ENCODE results near the gene VTA1.
"Not testable (repeated sequence)": the region's sequence is repeated elsewhere in the genome, so short reads cannot be mapped to it uniquely, and the experiment has no call there.

VTA1 gene

DNA sequence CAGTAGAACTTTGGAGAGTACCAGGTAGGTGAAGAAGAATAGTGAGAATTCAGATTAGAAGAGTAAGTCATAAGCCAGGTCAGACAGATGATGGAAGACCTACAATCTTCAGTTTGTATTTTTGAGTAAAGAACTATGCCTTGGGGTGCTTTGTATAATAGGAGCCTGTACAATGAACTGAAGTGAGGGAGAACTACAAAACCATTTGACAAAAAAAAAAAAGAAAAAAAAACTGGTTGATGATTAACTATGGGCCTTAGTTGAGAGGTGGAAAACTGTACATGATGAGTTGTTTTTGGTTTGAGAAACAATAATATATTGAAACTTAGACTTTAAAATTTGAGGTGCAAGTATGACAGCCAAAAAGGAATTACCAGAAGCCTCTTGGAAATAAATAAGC, 25.7 kb downstream of the VTA1 start:
- DNase-seq: no peak

DNA sequence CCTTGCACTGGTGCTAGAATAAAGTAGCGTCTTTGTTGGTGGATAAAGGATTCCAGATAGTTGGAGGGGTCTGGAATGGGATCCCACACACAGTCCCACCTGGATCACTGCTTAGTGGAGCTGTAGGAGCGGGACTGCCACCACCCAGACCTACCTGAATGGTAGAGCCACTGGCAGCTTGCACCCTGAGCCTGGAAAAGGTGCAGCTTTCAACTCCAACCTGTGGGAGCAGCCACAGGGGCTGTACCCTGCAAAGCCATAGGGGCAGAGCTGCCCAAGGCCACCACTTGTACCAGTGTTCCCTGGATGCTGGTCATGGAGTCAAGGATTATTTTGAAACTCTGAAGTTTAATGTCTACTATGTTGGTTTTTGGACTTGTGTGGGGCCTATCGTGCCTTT, 26.9 kb downstream of the VTA1 start:
- no peak for DNase-seq

DNA sequence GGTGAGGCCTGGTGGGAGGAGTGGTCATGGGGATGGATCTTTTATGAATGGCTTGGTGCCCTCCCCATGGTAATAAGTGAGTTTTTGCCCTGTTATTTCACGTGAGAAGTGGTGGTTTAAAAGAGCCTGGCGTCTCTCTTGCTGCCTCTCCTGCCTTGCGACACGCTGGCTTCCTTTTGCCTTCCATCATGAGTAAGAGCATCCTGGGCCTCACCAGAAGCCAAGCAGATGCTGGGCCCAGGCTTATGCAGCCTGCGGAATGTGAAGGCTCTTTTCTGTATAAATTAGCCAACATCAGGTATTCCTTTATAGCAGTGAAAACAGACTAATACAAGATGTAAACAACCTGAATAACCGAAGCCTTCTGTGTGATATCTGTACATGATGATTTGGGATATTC, 27.6 kb downstream of the VTA1 start:
- no peak for DNase-seq

DNA sequence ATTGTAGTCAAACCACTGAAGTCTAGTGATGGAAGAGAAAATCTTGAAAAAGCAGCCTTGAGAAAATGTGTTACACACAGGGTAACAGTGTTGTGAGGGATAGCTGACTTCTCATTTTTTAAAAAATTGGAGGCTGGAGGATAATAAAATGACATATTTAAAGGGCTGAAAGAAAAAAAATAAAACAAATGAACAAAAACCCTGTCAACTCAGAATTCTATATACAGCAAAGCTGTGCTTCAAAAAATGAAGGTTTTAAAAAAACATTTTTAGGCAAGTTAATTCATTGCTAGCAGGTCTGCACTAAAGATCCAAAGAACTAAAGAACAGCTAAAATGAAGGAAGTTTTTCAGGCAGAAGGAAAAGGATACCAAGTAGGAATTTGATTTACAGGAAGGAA, 31.1 kb downstream of the VTA1 start:
- DNase-seq: no peak

DNA sequence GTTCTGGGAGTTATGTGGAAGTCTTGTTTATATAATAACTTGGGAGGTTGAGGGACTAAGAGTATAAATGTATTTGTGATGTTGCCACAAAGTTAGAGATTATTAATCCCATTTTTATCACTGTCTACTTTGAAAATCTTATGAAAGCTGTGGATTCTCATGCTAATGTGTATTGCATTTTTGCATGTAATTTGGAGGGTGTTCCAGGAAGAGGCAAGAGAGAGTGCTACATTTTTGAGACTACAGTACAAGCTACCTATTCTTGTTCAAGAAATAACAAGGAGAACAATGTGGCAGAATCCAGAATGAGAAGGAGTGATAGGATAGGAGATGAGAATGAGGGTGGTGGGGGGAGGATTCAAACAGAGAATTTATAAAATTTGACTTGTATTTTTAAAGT, 34.9 kb downstream of the VTA1 start:
- no peak for DNase-seq

DNA sequence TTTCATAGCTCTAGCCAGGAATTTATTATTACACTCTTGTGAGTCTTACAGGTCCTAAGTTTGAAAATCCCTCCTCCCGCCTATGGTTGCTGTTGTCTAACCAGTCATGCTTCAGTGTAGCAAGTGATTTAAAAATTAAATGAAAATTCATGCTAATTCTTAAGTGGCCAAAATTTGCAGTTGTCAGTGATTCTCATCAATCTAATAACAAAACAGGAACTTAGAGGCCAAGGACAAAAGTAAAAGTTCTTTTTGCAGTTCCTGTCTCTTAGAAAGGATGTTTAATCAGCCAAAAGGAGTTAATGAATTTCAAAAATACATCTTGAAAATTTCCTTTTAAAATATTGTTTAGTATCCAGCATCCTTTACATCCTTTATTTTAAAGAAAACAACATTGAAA, 36.3 kb downstream of the VTA1 start:
- DNase-seq: no peak

DNA sequence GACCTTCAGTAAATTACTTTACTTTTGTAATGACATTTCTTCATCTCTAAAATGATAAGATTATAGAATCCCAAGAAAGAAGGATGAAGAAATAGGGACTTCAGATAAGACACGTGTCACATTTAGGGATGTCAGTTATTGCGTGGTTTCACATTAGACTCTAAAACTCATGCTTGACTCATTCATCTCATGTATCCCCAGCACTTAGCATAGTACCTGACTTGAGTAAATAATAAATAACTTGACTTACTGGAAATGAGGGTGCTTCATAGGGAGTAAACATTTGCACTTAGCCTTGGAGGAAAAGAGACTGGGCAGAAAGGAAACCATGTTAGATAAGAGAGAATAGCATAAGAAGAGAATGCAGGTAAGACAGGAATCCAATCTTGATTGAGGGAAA, 37.2 kb downstream of the VTA1 start:
- no peak for DNase-seq

DNA sequence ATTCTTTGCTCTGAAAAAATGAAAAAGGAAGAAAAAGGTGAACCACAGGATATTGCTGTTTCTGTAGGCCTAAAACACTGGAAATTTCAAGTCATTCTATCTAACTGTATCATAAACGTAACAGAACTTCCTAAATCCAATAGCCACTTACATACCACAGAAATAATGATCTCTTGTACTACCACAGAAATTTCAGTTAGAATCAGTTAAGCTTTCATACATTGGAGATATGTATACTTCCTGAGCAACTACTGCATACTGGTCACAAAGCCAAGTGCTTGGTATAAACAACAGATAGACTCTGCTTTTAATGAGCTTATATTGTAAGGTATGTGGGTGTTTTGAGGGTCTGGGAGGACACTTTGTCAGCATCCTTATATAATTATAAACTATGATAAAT, 38.6 kb downstream of the VTA1 start:
- DNase-seq: no peak

DNA sequence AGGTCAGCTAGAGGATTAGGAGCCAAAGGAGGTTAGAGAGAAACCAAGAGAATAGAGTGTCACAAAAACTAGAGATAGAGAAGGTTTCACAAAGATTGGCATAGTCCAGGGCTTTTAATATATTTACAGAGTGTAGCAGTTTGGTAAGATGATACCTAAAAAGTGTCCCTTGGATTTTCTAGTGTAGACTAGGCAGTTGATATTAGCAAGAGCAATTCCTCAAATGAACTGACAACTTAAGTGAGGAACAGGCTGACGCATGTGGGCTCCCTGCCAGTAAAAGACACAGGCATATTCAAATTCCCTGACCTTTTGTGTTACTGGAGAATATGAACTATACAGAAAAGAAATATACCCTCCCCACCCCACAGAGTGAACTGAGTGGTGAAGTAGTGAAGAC, 40.1 kb downstream of the VTA1 start:
- DNase-seq: no peak

DNA sequence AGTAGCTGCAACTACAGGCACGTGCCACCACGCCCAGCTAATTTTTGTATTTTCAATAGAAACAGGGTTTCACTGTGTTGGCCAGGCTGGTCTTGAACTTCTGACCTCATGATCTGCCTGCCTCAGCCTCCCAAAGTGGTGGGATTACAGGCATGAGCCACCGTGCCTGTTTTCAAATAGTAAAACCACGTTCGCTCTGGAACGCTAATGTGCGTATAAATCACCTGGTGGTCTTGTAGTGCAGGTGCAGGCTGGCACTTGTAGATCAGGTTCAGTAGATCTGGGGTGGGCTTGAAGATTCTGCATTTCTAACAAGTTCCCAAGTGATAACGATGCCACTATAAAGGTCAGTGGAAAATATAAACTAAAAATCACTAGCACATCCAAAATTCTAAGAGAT, 41.3 kb downstream of the VTA1 start:
- not testable (repeated sequence) for DNase-seq

DNA sequence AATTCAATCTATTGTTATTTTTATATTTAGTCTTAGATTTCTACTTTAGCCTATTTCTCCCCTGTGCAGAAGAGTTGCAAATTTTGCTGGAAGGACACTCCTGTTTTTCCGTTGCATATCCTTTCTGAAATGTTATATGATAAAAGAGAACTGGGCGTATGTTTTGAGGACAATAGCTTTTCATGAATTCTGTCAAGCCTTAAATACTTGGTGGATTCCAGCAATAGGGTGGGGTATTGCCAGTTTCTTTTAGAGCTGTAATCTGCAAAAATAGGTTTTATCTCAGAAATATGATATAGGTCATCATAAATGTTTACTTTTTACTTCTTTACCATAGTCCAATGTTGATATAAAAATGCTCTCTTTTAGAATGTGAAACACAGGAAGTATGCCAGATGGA, 42.0 kb downstream of the VTA1 start:
- no peak for DNase-seq

DNA sequence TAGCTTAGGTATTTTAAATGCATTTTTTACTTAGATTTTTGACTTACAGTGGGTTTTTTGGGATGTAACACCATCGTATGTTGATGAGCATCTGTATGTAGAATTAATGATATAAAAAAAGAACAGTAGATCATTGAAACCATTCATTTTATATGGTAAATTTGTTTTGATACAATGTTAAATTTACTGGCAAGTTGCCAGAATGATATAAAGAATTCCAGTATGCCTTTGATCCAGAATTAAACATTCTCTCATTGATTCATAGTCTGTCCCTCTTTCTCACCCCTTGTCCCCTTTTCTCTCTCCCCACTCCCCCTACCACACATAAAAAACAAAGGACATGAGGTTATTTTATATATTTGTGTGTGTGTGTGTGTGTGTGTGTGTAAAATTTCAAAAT, 45.3 kb downstream of the VTA1 start:
- no peak for DNase-seq

DNA sequence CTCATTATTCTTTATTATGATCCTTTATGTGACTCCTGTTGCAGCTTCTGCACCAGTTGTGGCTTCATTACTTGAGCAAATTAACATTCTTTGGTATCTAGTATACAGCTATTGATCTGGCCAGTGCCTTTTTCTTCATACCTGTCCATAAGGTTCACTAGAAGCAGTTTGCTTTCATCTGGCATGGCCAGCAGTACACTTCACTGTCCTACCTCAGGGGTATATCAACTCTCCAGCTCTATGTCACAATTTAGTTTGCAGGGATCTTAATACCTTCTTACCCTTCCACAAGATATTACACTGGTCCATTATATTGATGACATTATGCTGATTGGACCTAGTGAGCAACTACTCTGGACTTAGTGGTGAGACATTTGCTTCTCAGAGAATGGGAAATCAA, 46.6 kb downstream of the VTA1 start:
- DNase-seq: no peak

DNA sequence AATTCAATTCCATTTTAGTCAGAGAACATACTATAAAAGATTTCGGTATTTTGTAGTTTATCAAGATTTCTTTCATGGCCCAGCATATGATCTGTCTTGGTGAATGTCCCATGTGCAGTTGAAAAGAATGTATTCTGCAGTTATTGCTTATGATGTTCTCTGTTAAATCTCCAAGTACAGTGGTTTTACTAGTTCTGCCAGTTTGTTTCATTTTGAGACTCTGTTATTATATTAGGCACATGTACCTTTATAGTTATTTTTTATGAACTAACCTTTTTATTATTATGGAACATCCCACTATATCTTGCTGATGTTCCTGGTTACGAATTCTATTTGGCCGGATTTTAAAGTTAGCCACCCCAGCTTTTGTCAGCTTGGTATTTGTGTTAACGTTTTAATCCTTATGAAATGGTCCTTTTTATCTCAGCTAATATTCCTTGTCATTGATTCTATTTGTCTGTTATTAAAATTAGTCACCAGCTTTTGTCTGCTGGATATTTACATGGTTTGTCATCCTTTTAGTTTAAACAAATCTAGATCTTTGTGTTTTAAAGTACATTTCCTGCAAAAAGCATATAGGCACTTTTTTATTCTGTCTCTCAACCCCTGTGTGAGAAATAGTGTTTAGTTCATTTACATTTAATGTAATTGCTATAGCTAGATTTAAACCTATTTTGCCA, 48.9 kb downstream of the VTA1 start:
- no peak for DNase-seq

DNA sequence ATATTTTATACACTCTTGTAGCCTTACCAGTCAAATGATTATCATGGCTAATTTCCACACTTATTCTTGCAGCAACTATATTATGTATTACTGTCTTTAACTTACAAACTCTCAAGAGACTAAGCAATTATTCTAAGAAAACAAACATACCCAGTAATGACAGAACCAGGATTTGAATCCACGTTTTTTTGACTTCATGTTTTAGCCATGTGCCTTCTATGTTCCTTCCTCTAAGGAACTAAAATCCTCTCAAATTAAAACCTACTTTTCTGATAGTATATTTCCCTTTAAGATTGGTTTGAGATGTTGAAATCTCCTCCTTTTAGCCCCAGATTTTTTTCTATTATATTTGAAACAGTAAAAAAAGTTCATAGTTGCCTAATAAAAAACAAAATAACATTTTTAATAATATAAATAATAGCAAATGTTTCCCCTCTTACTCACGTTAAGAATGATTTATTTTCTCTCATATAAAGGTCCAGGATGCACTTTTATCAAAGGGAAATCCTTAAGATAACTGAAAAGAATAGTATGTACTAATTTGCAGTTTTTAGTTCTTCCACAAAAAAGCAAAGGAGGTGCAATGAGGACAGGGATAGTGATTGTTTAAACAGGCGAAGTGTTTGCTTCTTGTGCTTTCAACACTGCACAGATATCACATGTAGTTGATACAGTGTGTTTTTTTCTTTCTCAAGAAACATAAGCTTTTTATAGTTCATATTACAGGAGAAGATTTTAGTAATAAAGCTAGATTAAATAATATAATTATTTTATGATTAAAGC, 54.0 kb downstream of the VTA1 start:
- DNase-seq: no peak

DNA sequence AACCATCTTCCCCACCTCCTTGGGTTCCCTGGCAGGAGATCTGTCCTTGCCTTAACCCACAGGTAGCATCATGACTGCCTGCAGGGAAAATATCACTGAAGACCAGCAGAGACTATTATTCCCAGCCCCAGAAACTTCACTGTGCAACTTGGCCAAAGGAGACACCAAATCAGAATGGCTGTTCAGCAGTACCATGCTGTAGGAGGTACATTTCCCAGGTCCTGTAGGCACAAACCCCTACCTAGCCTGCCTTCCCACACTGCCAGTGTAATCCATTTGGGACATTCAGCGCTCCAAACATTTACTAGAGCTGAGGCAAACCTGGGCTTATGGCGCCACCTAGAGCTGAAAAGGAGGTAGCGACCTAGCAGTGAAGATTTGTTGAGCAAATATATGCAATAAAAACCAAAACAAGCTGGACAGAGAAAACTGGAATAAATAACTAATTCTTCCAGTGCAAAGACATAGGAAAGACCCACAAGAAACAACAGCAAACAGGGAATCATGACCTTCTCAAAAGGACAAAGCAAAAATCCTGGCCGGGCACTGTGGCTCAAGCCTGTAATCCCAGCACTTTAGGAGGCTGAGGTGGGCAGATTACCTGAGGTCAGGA, 60.3 kb downstream of the VTA1 start:
- DNase-seq: peak; percentile 52

DNA sequence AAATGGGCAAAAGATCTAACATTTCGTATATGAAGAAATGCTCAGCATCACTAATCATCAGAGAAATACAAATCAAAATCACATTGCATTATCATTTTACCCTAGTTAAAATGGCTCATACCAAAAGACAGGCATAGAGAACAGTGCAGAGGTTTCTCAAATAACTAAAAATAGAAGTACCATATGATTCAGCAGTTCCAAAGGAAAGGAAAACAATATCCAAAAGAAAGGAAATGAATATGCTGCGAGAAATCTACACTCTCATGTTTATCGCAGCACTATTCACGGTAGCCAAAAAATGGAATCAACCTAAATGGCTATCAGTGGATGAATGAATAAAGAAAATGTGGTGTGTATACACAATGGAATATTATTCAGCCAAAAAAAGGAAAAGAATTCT, 63.5 kb downstream of the VTA1 start:
- DNase-seq: no peak

DNA sequence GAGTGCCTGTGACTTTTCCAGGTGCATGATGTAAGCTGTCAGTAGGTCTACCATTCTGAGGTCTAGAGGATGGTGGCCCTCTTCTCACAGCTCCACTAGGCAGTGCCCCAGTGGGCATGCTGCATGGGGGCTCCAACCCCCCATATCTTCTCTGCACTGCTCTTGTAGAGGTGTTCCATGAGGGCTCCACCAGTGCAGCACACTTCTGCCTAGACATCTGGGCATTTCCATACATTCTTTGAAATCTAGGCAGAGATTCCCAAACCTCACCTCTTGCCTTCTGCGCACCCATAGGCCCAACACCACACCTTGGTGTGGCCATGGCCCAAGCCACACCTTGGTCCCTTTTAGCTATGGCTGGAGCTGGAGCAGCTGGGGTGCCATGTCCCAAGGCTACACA, 66.3 kb downstream of the VTA1 start:
- DNase-seq: no peak

DNA sequence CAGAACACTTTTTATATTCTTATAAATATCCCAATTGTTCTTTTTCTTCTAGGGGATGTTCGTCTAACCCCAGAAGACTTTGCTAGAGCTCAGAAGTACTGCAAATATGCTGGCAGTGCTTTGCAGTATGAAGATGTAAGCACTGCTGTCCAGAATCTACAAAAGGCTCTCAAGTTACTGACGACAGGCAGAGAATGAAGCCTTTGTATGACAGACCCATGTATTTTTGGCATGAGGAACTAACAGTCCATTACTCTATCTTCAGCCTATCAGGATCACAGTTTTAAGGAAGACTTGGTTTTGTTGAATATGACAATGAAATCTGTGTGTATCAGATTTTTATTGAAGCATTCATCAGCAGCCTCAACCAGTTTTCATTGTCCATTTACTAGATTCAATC, 71.4 kb downstream of the VTA1 start:
- DNase-seq: no peak

DNA sequence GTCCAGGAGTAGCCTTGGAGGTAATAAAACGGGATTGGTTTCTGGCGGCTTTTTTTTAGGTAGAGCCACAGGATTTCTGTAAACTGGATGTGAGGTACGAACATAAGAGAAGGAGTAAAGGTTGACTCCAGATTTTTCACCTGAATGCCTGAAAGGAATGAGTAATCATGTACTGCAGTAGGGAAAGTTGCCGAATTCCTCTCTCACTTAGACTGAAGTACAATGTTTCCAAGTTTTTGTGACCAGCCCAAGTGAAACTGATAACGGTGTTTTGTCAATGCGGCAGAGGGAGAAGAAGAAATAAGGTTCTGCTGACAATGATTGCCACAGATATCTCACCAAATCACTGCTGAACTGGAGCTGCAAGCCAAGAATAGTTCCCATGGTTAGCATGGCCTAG, 75.0 kb downstream of the VTA1 start:
- no peak for DNase-seq

DNA sequence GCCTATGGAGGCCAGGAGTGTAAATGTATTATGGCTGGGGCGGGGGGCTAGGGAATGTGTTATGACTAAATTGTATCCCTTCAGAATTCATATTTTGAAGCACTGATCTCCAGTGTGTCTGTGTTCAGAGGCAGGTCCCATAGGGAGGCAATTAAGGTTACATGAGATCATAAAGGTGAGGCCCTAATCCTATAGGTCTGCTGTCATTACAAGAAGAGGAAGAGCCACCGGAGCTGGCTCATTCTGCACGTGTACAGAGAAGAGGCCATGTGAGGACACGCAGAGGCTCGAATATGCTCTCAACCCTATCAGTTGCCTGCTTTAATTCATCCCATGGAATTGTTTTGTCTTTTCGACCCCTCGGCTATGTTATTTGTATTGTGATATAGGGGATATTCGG, 76.9 kb downstream of the VTA1 start:
- DNase-seq: no peak

DNA sequence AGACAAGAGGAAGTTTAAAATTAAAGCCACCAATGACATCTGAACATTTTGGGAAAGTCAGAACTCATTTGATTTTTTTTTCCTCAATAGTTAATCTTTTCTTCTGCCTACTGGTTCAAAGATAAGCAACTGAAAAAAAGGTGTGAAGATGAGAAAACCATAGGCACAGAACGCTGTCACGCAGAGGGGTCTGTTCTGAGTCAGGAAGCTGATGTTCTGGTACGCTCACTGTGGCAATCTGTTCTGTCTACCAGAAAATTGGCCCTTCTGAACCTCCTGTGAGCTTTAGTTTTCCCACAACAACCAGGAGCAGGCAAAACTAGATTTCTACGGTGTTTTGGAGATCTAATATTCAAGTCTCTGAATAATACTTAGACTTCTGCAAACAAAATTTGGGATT, 78.1 kb downstream of the VTA1 start:
- DNase-seq: no peak

DNA sequence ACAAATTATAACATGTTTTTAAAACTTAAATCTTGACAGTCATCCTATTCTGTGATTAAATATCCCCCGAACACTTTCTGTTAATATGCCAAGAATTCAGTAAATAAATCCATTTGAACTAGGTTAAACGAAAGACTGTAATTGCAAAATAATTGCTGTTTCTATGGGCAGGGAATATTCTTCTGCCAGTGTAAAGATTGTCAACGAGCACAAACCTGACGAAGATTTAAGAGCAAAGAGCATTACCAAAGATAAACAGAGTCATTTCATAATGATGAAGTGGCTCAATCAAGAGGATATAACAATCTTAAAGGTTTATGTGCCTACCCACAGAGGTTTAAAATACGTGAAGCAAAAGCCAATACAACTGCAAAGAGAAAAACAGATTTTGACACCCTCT, 78.5 kb downstream of the VTA1 start:
- DNase-seq: no peak

DNA sequence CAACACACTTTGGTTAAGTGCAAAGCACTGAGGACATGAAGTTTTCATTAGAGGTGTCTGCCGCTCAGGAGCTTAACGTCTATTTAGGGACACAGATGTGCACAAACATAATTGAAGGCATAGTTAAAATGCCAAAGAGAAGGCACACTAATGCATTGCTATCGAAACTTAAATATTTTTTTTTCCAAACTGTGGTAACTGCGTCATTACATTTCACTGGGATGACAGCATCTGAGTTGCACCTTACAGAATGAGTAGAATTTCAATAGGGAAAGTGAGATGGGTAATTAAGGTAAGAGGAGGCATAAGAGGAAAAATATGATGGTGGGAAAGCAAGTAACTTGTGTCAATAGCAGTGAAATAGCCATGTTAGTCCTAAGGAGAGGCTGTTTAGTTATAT, 79.7 kb downstream of the VTA1 start:
- no peak for DNase-seq

All from CD4-positive, alpha-beta T cell treated with Interleukin-21 for 1 hour (primary cell).